Astrocyte of the spinal cord (primary cell): ENCODE measurements around the gene ASB5.

Experiments used
- DNase-seq: peaks from one replicate; pipeline ENCODE4 v3.0.0; 2011; ENCODE audit warnings: low read depth, low spot score
- H3K4me3 ChIP-seq: 2 replicates; pipeline ENCODE4 v1.5.1; 2011; ENCODE audit warnings: low read depth, mild to moderate bottlenecking, low read length, moderate library complexity
- CTCF ChIP-seq: IDR thresholded peaks from 2 replicates; pipeline ENCODE4 v1.5.1; 2012; ENCODE audit warnings: low read depth, mild to moderate bottlenecking, low read length, inconsistent platforms
- in situ Hi-C: cut with HindIII; loops from 2 replicates; pipeline ENCODE4 v1.10.0; 2017; ENCODE audit warnings: low sequenced_read_pairs

ASB5 gene

GRCh38 chr4:176271749-176272148 is 2.7 kb upstream of the ASB5 start:
- in situ Hi-C loops = no loop called here
- peak; percentile 33 for DNase-seq

GRCh38 chr4:176270669-176271068 is 1.6 kb upstream of the ASB5 start:
- in situ Hi-C loops = no loop called here

More at GRCh38 chr4:176271749-176272148, 2.7 kb upstream of the ASB5 start:
- H3K4me3 ChIP-seq = no peak overlapping the region
- TF ChIP-seq CTCF = no peak

GRCh38 chr4:176266026-176266425 is 3.0 kb downstream of the ASB5 start:
- in situ Hi-C loops = no loop called here
- H3K4me3 ChIP-seq = no peak overlapping the region
- no peak for TF ChIP-seq CTCF
- no peak for DNase-seq

More at GRCh38 chr4:176270669-176271068, 1.6 kb upstream of the ASB5 start:
- no peak for TF ChIP-seq CTCF
- peak; percentile 98 for DNase-seq
- H3K4me3 ChIP-seq = no peak overlapping the region

- in situ Hi-C loops = no loop called here
- DNase-seq = no peak
- no peak overlapping the region for H3K4me3 ChIP-seq
- no peak for TF ChIP-seq CTCF
Measured at GRCh38 chr4:176262243-176262642, 6.8 kb downstream of the ASB5 start.

GRCh38 chr4:176261481-176261880 is 7.5 kb downstream of the ASB5 start:
- H3K4me3 ChIP-seq = no peak overlapping the region
- TF ChIP-seq CTCF = no peak
- DNase-seq = no peak
- in situ Hi-C loops = no loop called here

GRCh38 chr4:176261018-176261417 is 8.0 kb downstream of the ASB5 start:
- no peak overlapping the region for H3K4me3 ChIP-seq
- in situ Hi-C loops = no loop called here
- no peak for DNase-seq
- no peak for TF ChIP-seq CTCF
